ENCODE results near the gene PIK3R4. TPM values are rescaled to one million over a fixed set of nuclear protein-coding genes. Genes with fewer than 3 reads are reported as not detected.

Gene PIK3R4
- polyA plus RNA-seq, 6 donors from 2014 or later: 7.8 to 26.8 (median 18.8) TPM

GRCh38 chr3:130732501-130732900 lies 14.1 kb downstream of the PIK3R4 start:
- Mint-ChIP-seq H3K27me3 (no peaks in the 10 kb centered on the region), H3K27ac (no peak overlapping the region), H3K4me3 (no peak overlapping the region), H3K36me3 (peaks cover 0 to 24% of the 10 kb centered on the region in 2 donors), H3K4me1 (peaks cover 4 to 12% (median 6%) of the 10 kb centered on the region in 3 donors), H3K9me3 (no peaks in the 10 kb centered on the region)
- DNase-seq (no peak), ATAC-seq (ENCODE audit: low read depth in 2 of 2) (no peak)

GRCh38 chr3:130731817-130732216 lies 14.8 kb downstream of the PIK3R4 start:
- H3K36me3 Mint-ChIP-seq: peaks cover 0 to 20% of the 10 kb centered on the region in 2 donors
- no peak overlapping the region for H3K27ac Mint-ChIP-seq
- H3K9me3 Mint-ChIP-seq: no peaks in the 10 kb centered on the region
- H3K4me3 Mint-ChIP-seq: no peak overlapping the region
- no peak for ATAC-seq (ENCODE audit: low read depth in 2 of 2)
- peaks cover 0 to 7% (median 5%) of the 10 kb centered on the region in 3 donors for H3K4me1 Mint-ChIP-seq
- DNase-seq: no peak
- no peaks in the 10 kb centered on the region for H3K27me3 Mint-ChIP-seq

GRCh38 chr3:130729154-130729553 lies 17.5 kb downstream of the PIK3R4 start:
- DNase-seq (no peak), ATAC-seq (ENCODE audit: low read depth in 2 of 2) (no peak)
- H3K4me3 Mint-ChIP-seq: peak overlapping the region in 1 of 8 donors; percentile 22
- H3K4me1 Mint-ChIP-seq: peaks cover 0 to 5% (median 4%) of the 10 kb centered on the region in 3 donors
- peak overlapping the region in 2 of 6 donors; percentile 11 to 31 for H3K27ac Mint-ChIP-seq
- no peaks in the 10 kb centered on the region for H3K9me3 Mint-ChIP-seq
- peaks cover 0 to 14% of the 10 kb centered on the region in 2 donors for H3K36me3 Mint-ChIP-seq
- H3K27me3 Mint-ChIP-seq: no peaks in the 10 kb centered on the region

- Mint-ChIP-seq H3K27ac (no peak overlapping the region), H3K4me1 (peaks cover 0 to 5% (median 4%) of the 10 kb centered on the region in 3 donors), H3K27me3 (no peaks in the 10 kb centered on the region), H3K4me3 (no peak overlapping the region), H3K9me3 (no peaks in the 10 kb centered on the region), H3K36me3 (peaks cover 6 to 20% of the 10 kb centered on the region in 2 donors)
- no peak for DNase-seq
- ATAC-seq (ENCODE audit: low read depth in 2 of 2): no peak
Observed at GRCh38 chr3:130728037-130728436, 18.6 kb downstream of the PIK3R4 start.

GRCh38 chr3:130725746-130726145 lies 20.9 kb downstream of the PIK3R4 start:
- DNase-seq (no peak), ATAC-seq (ENCODE audit: low read depth in 2 of 2) (no peak)
- Mint-ChIP-seq H3K9me3 (no peaks in the 10 kb centered on the region), H3K4me1 (peaks cover 0 to 4% (median under 1%) of the 10 kb centered on the region in 3 donors), H3K27ac (no peak overlapping the region), H3K36me3 (peaks cover 8 to 11% of the 10 kb centered on the region in 2 donors), H3K4me3 (no peak overlapping the region), H3K27me3 (no peaks in the 10 kb centered on the region)

- Mint-ChIP-seq H3K4me1 (peaks cover 0 to 9% (median 0%) of the 10 kb centered on the region in 3 donors), H3K27me3 (no peaks in the 10 kb centered on the region), H3K9me3 (no peaks in the 10 kb centered on the region), H3K36me3 (peaks cover 7 to 23% of the 10 kb centered on the region in 2 donors), H3K27ac (no peak overlapping the region), H3K4me3 (no peak overlapping the region)
- ATAC-seq (ENCODE audit: low read depth in 2 of 2) (no peak), DNase-seq (no peak)
Observed at GRCh38 chr3:130715616-130716015, 31.0 kb downstream of the PIK3R4 start.

- DNase-seq (no peak), ATAC-seq (ENCODE audit: low read depth in 2 of 2) (no peak)
- Mint-ChIP-seq H3K27me3 (no peaks in the 10 kb centered on the region), H3K9me3 (no peaks in the 10 kb centered on the region), H3K27ac (no peak overlapping the region), H3K4me1 (peaks cover 0 to 9% (median 0%) of the 10 kb centered on the region in 3 donors), H3K36me3 (peaks cover 7 to 29% of the 10 kb centered on the region in 2 donors), H3K4me3 (no peak overlapping the region)
Observed at GRCh38 chr3:130712718-130713423, 33.8 kb downstream of the PIK3R4 start.

- no peaks in the 10 kb centered on the region for H3K9me3 Mint-ChIP-seq
- H3K4me3 Mint-ChIP-seq: no peak overlapping the region
- DNase-seq (no peak), ATAC-seq (ENCODE audit: low read depth in 2 of 2) (no peak)
- H3K27ac Mint-ChIP-seq: peak overlapping the region in 1 of 6 donors; percentile 21
- H3K36me3 Mint-ChIP-seq: peaks cover 10 to 23% of the 10 kb centered on the region in 2 donors
- peaks cover 0 to 9% (median 0%) of the 10 kb centered on the region in 3 donors for H3K4me1 Mint-ChIP-seq
- H3K27me3 Mint-ChIP-seq: no peaks in the 10 kb centered on the region
Observed at GRCh38 chr3:130711565-130712324, 34.9 kb downstream of the PIK3R4 start.

- Mint-ChIP-seq H3K9me3 (no peaks in the 10 kb centered on the region), H3K36me3 (peaks cover 15 to 22% of the 10 kb centered on the region in 2 donors), H3K4me1 (peaks cover 0 to 9% (median 0%) of the 10 kb centered on the region in 3 donors), H3K4me3 (no peak overlapping the region), H3K27ac (no peak overlapping the region), H3K27me3 (no peaks in the 10 kb centered on the region)
- DNase-seq (no peak), ATAC-seq (ENCODE audit: low read depth in 2 of 2) (no peak)
Observed at GRCh38 chr3:130709671-130710070, 37.0 kb downstream of the PIK3R4 start.

- H3K4me3 Mint-ChIP-seq: no peak overlapping the region
- ATAC-seq (ENCODE audit: low read depth in 2 of 2) (no peak), DNase-seq (no peak)
- peak overlapping the region in 1 of 6 donors; percentile 38 for H3K27ac Mint-ChIP-seq
- no peaks in the 10 kb centered on the region for H3K27me3 Mint-ChIP-seq
- peaks cover 19 to 29% of the 10 kb centered on the region in 2 donors for H3K36me3 Mint-ChIP-seq
- H3K9me3 Mint-ChIP-seq: no peaks in the 10 kb centered on the region
- peaks cover 0 to 6% (median 0%) of the 10 kb centered on the region in 3 donors for H3K4me1 Mint-ChIP-seq
Observed at GRCh38 chr3:130707902-130708601, 38.6 kb downstream of the PIK3R4 start.

GRCh38 chr3:130705501-130705900 lies 41.1 kb downstream of the PIK3R4 start:
- Mint-ChIP-seq H3K4me1 (no peaks in the 10 kb centered on the region), H3K9me3 (no peaks in the 10 kb centered on the region), H3K4me3 (no peak overlapping the region), H3K36me3 (peaks cover 32 to 49% of the 10 kb centered on the region in 2 donors), H3K27ac (peak overlapping the region in 1 of 6 donors; percentile 2), H3K27me3 (no peaks in the 10 kb centered on the region)
- ATAC-seq (ENCODE audit: low read depth in 2 of 2) (no peak), DNase-seq (no peak)

GRCh38 chr3:130702985-130703384 lies 43.6 kb downstream of the PIK3R4 start:
- Mint-ChIP-seq H3K4me1 (no peaks in the 10 kb centered on the region), H3K36me3 (peaks cover 39 to 47% of the 10 kb centered on the region in 2 donors), H3K27ac (peak overlapping the region in 2 of 6 donors; percentile 9 to 23), H3K27me3 (no peaks in the 10 kb centered on the region), H3K4me3 (no peak overlapping the region), H3K9me3 (no peaks in the 10 kb centered on the region)
- DNase-seq (no peak), ATAC-seq (ENCODE audit: low read depth in 2 of 2) (no peak)

- Mint-ChIP-seq H3K4me1 (no peaks in the 10 kb centered on the region), H3K9me3 (no peaks in the 10 kb centered on the region), H3K4me3 (no peak overlapping the region), H3K36me3 (peaks cover 41 to 51% of the 10 kb centered on the region in 2 donors), H3K27ac (no peak overlapping the region), H3K27me3 (no peaks in the 10 kb centered on the region)
- ATAC-seq (ENCODE audit: low read depth in 2 of 2): no peak
- DNase-seq: no peak
Observed at GRCh38 chr3:130700541-130700940, 46.1 kb downstream of the PIK3R4 start.

Measured in naive B cell (primary cell).